ENCODE measurements around the gene ATP5F1E. TPM values are rescaled to one million over a fixed set of nuclear protein-coding genes. Genes with fewer than 3 reads are reported as not detected.
A peak's percentile ranks its signal among the peaks of the same experiment; 100 is the strongest.

ATP5F1E gene
- total RNA-seq, 1 donor from 2014 or later, result 53.5 TPM

GRCh38 chr20:58982406-58983114 lies 49.6 kb downstream of the ATP5F1E start:
- H3K27ac Mint-ChIP-seq (ENCODE audit: unreplicated experiment), result no peak overlapping the region

DNA sequence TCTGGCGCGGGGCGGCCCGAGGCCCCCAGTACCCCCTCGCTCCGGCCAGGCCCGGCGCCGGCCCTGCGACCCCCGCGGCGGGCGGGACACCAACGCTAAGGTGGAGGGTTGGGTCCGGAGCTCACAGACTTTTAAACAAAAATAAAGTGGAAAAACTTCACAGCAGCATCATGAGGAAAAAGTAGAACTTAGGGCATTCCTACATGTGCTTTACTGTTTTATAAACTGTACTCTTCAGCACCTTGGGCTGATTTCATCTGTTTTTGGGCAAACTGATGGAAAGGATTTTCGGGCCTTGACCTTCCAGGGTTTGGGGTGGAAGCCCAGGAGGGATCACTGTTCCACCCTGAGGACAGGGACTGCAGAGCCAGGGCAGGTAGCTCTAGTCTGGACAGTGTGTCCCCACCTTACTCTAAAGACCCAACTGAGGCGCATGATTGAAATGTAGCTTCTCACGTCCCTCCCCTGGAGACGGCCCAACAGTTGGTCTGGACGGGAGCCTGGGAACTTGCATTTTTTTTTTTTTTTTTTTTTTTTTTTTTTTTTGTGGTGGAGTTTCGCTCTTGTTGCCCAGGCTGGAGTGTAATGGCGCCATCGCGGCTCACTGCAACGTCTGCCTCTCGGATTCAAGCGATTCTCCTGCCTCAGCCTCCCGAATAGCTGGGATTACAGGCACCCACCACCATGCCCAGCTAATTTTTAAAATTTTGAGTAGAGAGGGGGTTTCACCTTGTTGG lies 50.3 kb downstream of the ATP5F1E start:
- no peaks in the 10 kb centered on the region for H3K9me3 Mint-ChIP-seq (ENCODE audit: unreplicated experiment)
- TF ChIP-seq CTCF (IDR thresholded peaks at IDR 0.05; ENCODE audit: partially characterized antibody, unreplicated experiment), result no peak
- no peak overlapping the region for H3K27ac Mint-ChIP-seq (ENCODE audit: unreplicated experiment)
- H3K27me3 Mint-ChIP-seq (ENCODE audit: unreplicated experiment), result peaks cover 3% of the 10 kb centered on the region
- H3K4me3 Mint-ChIP-seq (ENCODE audit: unreplicated experiment), result peak overlapping the region; percentile 93
- no peak for DNase-seq
- H3K4me1 Mint-ChIP-seq (ENCODE audit: low read depth, unreplicated experiment), result peaks cover 24% of the 10 kb centered on the region
- H3K36me3 Mint-ChIP-seq (ENCODE audit: unreplicated experiment), result peaks cover 2% of the 10 kb centered on the region

More at GRCh38 chr20:58982406-58983114, 49.6 kb downstream of the ATP5F1E start:
- no peaks in the 10 kb centered on the region for H3K9me3 Mint-ChIP-seq (ENCODE audit: unreplicated experiment)
- peak overlapping the region; percentile 93 for H3K4me3 Mint-ChIP-seq (ENCODE audit: unreplicated experiment)
- no peak for TF ChIP-seq CTCF (IDR thresholded peaks at IDR 0.05; ENCODE audit: partially characterized antibody, unreplicated experiment)
- H3K27me3 Mint-ChIP-seq (ENCODE audit: unreplicated experiment), result peaks cover 3% of the 10 kb centered on the region
- no peak for DNase-seq
- H3K36me3 Mint-ChIP-seq (ENCODE audit: unreplicated experiment), result no peaks in the 10 kb centered on the region
- H3K4me1 Mint-ChIP-seq (ENCODE audit: low read depth, unreplicated experiment), result peaks cover 30% of the 10 kb centered on the region

DNA sequence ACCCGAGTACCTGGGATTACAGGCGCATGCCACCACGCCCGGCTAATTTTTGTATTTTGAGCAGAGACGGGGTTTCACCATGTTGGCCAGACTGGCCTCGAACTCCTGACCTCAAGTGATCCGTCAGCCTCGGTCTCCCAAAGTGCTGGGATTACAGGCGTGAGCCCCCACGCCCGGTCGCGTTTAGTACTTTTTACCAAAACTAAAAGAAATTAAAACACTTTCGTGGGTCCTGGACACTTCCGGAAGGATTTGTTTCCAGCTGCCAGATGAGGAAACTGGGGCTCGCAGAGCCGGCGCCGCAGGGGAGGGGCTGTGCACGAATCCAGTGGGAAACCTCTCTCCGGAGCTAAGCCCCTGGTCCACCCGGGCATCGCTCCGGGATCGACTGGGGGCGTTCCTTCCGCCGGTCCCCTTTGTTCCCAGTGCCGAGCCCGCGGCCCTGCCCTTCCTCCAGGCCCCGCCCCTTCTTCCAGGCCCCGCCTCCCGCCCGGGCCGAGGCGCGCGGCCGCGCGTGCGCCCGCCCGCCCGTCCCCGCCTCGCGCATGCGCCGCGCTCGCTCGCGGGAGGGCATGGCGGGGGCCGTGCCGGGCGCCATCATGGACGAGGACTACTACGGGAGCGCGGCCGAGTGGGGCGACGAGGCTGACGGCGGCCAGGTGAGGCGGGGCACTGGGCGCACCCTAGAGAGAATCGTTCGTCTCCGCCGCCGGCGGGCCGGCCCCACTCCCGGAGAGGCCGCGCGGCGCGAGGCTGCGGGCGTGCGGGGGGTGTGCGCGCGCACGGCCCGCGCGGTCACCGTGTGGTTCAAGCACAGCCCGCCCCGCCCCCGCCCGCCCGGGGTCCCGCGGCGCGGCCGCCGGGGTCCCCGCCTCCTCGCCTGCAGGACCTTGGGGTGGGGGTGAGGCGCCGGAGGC lies 51.2 kb downstream of the ATP5F1E start, which contains the start of gene NELFCD:
NELFCD (plus strand) TSS at position 546 of the 917 bp plus-strand sequence; CDS start at position 600, 54 bp downstream.
- no peak for TF ChIP-seq CTCF (IDR thresholded peaks at IDR 0.05; ENCODE audit: partially characterized antibody, unreplicated experiment)
- H3K27ac Mint-ChIP-seq (ENCODE audit: unreplicated experiment), result no peak within 1 kb of the TSS
- peaks cover 23% of the 10 kb centered on the region for H3K4me1 Mint-ChIP-seq (ENCODE audit: low read depth, unreplicated experiment)

GRCh38 chr20:58978351-58979190 lies 53.6 kb downstream of the ATP5F1E start:
- Mint-ChIP-seq H3K36me3 (ENCODE audit: unreplicated experiment) (peaks cover 11% of the 10 kb centered on the region), H3K27ac (ENCODE audit: unreplicated experiment) (no peak overlapping the region)

More for the DNA sequence above, 51.2 kb downstream of the ATP5F1E start, which contains the start of gene NELFCD:
- no peaks in the 10 kb centered on the region for H3K9me3 Mint-ChIP-seq (ENCODE audit: unreplicated experiment)
- peak; percentile 94 for DNase-seq
- peaks cover 4% of the 10 kb centered on the region for H3K36me3 Mint-ChIP-seq (ENCODE audit: unreplicated experiment)
- H3K27me3 Mint-ChIP-seq (ENCODE audit: unreplicated experiment), result peaks cover 3% of the 10 kb centered on the region
- H3K4me3 Mint-ChIP-seq (ENCODE audit: unreplicated experiment), result peak within 1 kb of the TSS; percentile 93

More at GRCh38 chr20:58978351-58979190, 53.6 kb downstream of the ATP5F1E start:
- Mint-ChIP-seq H3K4me1 (ENCODE audit: low read depth, unreplicated experiment) (peaks cover 7% of the 10 kb centered on the region), H3K27me3 (ENCODE audit: unreplicated experiment) (peaks cover 4% of the 10 kb centered on the region), H3K4me3 (ENCODE audit: unreplicated experiment) (no peak overlapping the region), H3K9me3 (ENCODE audit: unreplicated experiment) (peaks cover 2% of the 10 kb centered on the region)
- TF ChIP-seq CTCF (IDR thresholded peaks at IDR 0.05; ENCODE audit: partially characterized antibody, unreplicated experiment), result no peak
- DNase-seq, result no peak
